Hematopoietic multipotent progenitor cell (in vitro differentiated cells): ENCODE data around the gene MARK4. TPM values are rescaled to one million over a fixed set of nuclear protein-coding genes. Genes with fewer than 3 reads are reported as not detected.

Experiments
- DNase-seq, 3 donors: peaks; one replicate each; pipeline ENCODE4 v3.0.0-alpha.2; 2011 to 2015; ENCODE audit warnings: low read depth in 2 of 3, low spot score in 2 of 3
- total RNA-seq: library from RNA; depleted of rRNA; stranded (reverse); fragments of >200 nt; gene quantifications from one replicate; pipeline ENCODE4 v1.2.3, GENCODE V29; 2012

Gene MARK4
- total RNA-seq, 1 donor = 13.5 TPM

- DNase-seq = no peak
These were observed 20.1 kb downstream of the MARK4 start for GRCh38 chr19:45271098-45271734.

- no peak for DNase-seq
These were observed 20.7 kb downstream of the MARK4 start for GRCh38 chr19:45271735-45272108.

GRCh38 chr19:45273521-45273855, 22.4 kb downstream of the MARK4 start:
- DNase-seq = no peak

- no peak for DNase-seq
These were observed 24.4 kb downstream of the MARK4 start for GRCh38 chr19:45275370-45275971.

- no peak for DNase-seq
These were observed 25.2 kb downstream of the MARK4 start for GRCh38 chr19:45276284-45276687.

- no peak for DNase-seq
These were observed 27.0 kb downstream of the MARK4 start for GRCh38 chr19:45278087-45278486.

- DNase-seq = no peak
These were observed 28.6 kb downstream of the MARK4 start for GRCh38 chr19:45279587-45280192.

- no peak for DNase-seq
These were observed 29.4 kb downstream of the MARK4 start for GRCh38 chr19:45280471-45280961.

- peak in 2 of 3 donors; percentile 31 to 78 for DNase-seq
These were observed 32.5 kb downstream of the MARK4 start for GRCh38 chr19:45283443-45284033.

GRCh38 chr19:45290381-45290931, 39.4 kb downstream of the MARK4 start:
- no peak for DNase-seq

GRCh38 chr19:45291834-45292233, 40.8 kb downstream of the MARK4 start:
- DNase-seq = no peak

- DNase-seq = no peak
These were observed 42.6 kb downstream of the MARK4 start for GRCh38 chr19:45293682-45294081.

GRCh38 chr19:45294291-45295029, 43.4 kb downstream of the MARK4 start:
- no peak for DNase-seq

GRCh38 chr19:45295873-45296272, 44.8 kb downstream of the MARK4 start:
- no peak for DNase-seq

- no peak for DNase-seq
These were observed 45.3 kb downstream of the MARK4 start for GRCh38 chr19:45296355-45296754.

GRCh38 chr19:45297674-45298073, 46.6 kb downstream of the MARK4 start:
- DNase-seq = no peak

GRCh38 chr19:45298264-45298663, 47.2 kb downstream of the MARK4 start:
- no peak for DNase-seq

GRCh38 chr19:45299719-45300118, 48.6 kb downstream of the MARK4 start:
- DNase-seq = no peak

GRCh38 chr19:45302416-45302815, 51.3 kb downstream of the MARK4 start:
- DNase-seq = no peak

- DNase-seq = no peak
These were observed 52.4 kb downstream of the MARK4 start for GRCh38 chr19:45303269-45304060.
